ENCODE data around the gene TMEM247.

DNA sequence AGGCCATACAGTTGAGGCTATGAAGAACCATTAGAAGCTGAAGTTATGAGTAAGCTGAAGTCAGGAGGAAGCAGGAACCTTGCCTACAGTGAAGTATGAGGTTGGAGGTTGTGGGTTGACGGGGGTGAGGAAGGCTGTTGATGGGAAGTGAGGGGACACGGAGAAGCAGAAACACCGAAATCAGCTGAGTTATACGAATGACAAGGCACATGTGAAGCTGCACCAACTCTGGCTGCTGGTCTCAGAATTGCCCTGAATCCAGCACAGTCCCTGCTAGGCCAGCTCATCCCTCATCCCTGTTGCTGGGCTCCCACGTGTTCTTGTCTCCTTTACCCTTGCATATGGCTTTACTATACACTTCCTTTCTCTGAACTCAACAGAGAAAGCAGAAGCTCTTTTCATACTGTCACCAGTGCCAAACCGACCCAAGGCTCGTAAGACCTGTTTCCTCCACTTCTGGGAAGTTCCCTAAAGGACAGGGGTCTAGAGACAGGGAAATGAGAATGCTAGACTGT is 9.2 kb upstream of the TMEM247 start:
- TF ChIP-seq POLR2A (IDR thresholded peaks at IDR 0.05; ENCODE audit: low read depth, low read length), result no peak
- TF ChIP-seq ESRRA (IDR thresholded peaks at IDR 0.05; ENCODE audit: low read length), result no peak
- TF ChIP-seq, protein P1, sequence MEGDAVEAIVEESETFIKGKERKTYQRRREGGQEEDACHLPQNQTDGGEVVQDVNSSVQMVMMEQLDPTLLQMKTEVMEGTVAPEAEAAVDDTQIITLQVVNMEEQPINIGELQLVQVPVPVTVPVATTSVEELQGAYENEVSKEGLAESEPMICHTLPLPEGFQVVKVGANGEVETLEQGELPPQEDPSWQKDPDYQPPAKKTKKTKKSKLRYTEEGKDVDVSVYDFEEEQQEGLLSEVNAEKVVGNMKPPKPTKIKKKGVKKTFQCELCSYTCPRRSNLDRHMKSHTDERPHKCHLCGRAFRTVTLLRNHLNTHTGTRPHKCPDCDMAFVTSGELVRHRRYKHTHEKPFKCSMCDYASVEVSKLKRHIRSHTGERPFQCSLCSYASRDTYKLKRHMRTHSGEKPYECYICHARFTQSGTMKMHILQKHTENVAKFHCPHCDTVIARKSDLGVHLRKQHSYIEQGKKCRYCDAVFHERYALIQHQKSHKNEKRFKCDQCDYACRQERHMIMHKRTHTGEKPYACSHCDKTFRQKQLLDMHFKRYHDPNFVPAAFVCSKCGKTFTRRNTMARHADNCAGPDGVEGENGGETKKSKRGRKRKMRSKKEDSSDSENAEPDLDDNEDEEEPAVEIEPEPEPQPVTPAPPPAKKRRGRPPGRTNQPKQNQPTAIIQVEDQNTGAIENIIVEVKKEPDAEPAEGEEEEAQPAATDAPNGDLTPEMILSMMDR (IDR thresholded peaks at IDR 0.05 in 2 of 3, conservative IDR thresholded peaks at IDR 0.05 in 1 of 3; ENCODE audit: control insufficient read depth in 2 of 3, extremely low read depth in 1 of 3, insufficient read depth in 1 of 3, low read depth in 3 of 3, low read length in 3 of 3), result no peak
- TF ChIP-seq, protein P2, sequence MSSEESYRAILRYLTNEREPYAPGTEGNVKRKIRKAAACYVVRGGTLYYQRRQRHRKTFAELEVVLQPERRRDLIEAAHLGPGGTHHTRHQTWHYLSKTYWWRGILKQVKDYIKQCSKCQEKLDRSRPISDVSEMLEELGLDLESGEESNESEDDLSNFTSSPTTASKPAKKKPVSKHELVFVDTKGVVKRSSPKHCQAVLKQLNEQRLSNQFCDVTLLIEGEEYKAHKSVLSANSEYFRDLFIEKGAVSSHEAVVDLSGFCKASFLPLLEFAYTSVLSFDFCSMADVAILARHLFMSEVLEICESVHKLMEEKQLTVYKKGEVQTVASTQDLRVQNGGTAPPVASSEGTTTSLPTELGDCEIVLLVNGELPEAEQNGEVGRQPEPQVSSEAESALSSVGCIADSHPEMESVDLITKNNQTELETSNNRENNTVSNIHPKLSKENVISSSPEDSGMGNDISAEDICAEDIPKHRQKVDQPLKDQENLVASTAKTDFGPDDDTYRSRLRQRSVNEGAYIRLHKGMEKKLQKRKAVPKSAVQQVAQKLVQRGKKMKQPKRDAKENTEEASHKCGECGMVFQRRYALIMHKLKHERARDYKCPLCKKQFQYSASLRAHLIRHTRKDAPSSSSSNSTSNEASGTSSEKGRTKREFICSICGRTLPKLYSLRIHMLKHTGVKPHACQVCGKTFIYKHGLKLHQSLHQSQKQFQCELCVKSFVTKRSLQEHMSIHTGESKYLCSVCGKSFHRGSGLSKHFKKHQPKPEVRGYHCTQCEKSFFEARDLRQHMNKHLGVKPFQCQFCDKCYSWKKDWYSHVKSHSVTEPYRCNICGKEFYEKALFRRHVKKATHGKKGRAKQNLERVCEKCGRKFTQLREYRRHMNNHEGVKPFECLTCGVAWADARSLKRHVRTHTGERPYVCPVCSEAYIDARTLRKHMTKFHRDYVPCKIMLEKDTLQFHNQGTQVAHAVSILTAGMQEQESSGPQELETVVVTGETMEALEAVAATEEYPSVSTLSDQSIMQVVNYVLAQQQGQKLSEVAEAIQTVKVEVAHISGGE (CRISPR knock-in tag; IDR thresholded peaks at IDR 0.05), result no peak
- no peak for TF ChIP-seq RFX5 (IDR thresholded peaks at IDR 0.05; ENCODE audit: low read depth, low read length)
- no peak for TF ChIP-seq KDM1A (IDR thresholded peaks at IDR 0.05; ENCODE audit: borderline replicate concordance)
- no peak for TF ChIP-seq TCF7 (IDR thresholded peaks at IDR 0.05; ENCODE audit: borderline replicate concordance)
- no peak for TF ChIP-seq PAX8 (IDR thresholded peaks at IDR 0.05)
- TF ChIP-seq TBL1XR1 (IDR thresholded peaks at IDR 0.05; ENCODE audit: low read depth, low read length), result no peak
- TF ChIP-seq, protein P3, sequence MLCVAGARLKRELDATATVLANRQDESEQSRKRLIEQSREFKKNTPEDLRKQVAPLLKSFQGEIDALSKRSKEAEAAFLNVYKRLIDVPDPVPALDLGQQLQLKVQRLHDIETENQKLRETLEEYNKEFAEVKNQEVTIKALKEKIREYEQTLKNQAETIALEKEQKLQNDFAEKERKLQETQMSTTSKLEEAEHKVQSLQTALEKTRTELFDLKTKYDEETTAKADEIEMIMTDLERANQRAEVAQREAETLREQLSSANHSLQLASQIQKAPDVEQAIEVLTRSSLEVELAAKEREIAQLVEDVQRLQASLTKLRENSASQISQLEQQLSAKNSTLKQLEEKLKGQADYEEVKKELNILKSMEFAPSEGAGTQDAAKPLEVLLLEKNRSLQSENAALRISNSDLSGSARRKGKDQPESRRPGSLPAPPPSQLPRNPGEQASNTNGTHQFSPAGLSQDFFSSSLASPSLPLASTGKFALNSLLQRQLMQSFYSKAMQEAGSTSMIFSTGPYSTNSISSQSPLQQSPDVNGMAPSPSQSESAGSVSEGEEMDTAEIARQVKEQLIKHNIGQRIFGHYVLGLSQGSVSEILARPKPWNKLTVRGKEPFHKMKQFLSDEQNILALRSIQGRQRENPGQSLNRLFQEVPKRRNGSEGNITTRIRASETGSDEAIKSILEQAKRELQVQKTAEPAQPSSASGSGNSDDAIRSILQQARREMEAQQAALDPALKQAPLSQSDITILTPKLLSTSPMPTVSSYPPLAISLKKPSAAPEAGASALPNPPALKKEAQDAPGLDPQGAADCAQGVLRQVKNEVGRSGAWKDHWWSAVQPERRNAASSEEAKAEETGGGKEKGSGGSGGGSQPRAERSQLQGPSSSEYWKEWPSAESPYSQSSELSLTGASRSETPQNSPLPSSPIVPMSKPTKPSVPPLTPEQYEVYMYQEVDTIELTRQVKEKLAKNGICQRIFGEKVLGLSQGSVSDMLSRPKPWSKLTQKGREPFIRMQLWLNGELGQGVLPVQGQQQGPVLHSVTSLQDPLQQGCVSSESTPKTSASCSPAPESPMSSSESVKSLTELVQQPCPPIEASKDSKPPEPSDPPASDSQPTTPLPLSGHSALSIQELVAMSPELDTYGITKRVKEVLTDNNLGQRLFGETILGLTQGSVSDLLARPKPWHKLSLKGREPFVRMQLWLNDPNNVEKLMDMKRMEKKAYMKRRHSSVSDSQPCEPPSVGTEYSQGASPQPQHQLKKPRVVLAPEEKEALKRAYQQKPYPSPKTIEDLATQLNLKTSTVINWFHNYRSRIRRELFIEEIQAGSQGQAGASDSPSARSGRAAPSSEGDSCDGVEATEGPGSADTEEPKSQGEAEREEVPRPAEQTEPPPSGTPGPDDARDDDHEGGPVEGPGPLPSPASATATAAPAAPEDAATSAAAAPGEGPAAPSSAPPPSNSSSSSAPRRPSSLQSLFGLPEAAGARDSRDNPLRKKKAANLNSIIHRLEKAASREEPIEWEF (IDR thresholded peaks at IDR 0.05; ENCODE audit: insufficient replicate concordance, low read depth, low read length), result no peak
- TF ChIP-seq, protein P4, sequence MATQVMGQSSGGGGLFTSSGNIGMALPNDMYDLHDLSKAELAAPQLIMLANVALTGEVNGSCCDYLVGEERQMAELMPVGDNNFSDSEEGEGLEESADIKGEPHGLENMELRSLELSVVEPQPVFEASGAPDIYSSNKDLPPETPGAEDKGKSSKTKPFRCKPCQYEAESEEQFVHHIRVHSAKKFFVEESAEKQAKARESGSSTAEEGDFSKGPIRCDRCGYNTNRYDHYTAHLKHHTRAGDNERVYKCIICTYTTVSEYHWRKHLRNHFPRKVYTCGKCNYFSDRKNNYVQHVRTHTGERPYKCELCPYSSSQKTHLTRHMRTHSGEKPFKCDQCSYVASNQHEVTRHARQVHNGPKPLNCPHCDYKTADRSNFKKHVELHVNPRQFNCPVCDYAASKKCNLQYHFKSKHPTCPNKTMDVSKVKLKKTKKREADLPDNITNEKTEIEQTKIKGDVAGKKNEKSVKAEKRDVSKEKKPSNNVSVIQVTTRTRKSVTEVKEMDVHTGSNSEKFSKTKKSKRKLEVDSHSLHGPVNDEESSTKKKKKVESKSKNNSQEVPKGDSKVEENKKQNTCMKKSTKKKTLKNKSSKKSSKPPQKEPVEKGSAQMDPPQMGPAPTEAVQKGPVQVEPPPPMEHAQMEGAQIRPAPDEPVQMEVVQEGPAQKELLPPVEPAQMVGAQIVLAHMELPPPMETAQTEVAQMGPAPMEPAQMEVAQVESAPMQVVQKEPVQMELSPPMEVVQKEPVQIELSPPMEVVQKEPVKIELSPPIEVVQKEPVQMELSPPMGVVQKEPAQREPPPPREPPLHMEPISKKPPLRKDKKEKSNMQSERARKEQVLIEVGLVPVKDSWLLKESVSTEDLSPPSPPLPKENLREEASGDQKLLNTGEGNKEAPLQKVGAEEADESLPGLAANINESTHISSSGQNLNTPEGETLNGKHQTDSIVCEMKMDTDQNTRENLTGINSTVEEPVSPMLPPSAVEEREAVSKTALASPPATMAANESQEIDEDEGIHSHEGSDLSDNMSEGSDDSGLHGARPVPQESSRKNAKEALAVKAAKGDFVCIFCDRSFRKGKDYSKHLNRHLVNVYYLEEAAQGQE (IDR thresholded peaks at IDR 0.05; ENCODE audit: low read depth, low read length), result no peak
- TF ChIP-seq, protein P5, sequence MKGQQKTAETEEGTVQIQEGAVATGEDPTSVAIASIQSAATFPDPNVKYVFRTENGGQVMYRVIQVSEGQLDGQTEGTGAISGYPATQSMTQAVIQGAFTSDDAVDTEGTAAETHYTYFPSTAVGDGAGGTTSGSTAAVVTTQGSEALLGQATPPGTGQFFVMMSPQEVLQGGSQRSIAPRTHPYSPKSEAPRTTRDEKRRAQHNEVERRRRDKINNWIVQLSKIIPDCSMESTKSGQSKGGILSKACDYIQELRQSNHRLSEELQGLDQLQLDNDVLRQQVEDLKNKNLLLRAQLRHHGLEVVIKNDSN (IDR thresholded peaks at IDR 0.05; ENCODE audit: borderline replicate concordance, extremely low read length, insufficient read depth, low read depth, low read length), result no peak

Data from GM12878 (cell line).